IMR-90 (cell line): ENCODE results near the gene MAP6. TPM values are rescaled to one million over a fixed set of nuclear protein-coding genes. Genes with fewer than 3 reads are reported as not detected.

Experiments used
- ATAC-seq: fragments of 200-7000 bp; cut with Tn5 transposase; 2 replicates; pipeline ENCODE4 v1.9.1; 2020; ENCODE audit warnings: low read depth, mild to moderate bottlenecking, moderate library complexity
- BruUV-seq: library from RNA; stranded (reverse); fragments of 400-500 nt; replicated peaks from 2 replicates; lab custom pipeline; 2021; lab: Mats Ljungman, UMichigan
- CTCF ChIA-PET: fragments of 300-600 bp; formaldehyde crosslinking; extraction: SDS; loops from one replicate; lab custom pipeline; 2021; ENCODE audit warnings: antibody characterized with exemption; lab: Yijun Ruan, JAX
- POLR2A ChIA-PET: fragments of 300-600 bp; sonication (Branson Sonifier 250); formaldehyde crosslinking; loops from one replicate; lab custom pipeline; 2022; ENCODE audit warnings: antibody characterized with exemption; ENCODE audit not compliant: unreplicated experiment; lab: Charles Lee
- DNase-seq: peaks from one replicate; pipeline ENCODE4 v3.0.0; 2013
- H2AFZ ChIP-seq: replicated peaks from 2 replicates; pipeline ENCODE3; 2013; ENCODE audit warnings: low read length, mild to moderate bottlenecking; ENCODE audit not compliant: poor library complexity
- H2AK5ac ChIP-seq: 2 replicates; pipeline ENCODE4 v1.6.1; 2013; ENCODE audit warnings: low read depth, low read length, inconsistent platforms
- H2AK9ac ChIP-seq: replicated peaks from 2 replicates; pipeline ENCODE3; 2013; ENCODE audit warnings: mild to moderate bottlenecking, low read depth, low read length, moderate library complexity; ENCODE audit not compliant: poor library complexity
- H2BK120ac ChIP-seq: 2 replicates; pipeline ENCODE4 v1.6.1; 2013; ENCODE audit warnings: low read depth, low read length, inconsistent platforms
- H2BK15ac ChIP-seq: 3 replicates; pipeline ENCODE4 v1.6.1; 2013; ENCODE audit warnings: low read depth, low read length, inconsistent platforms
- H2BK20ac ChIP-seq: 2 replicates; pipeline ENCODE4 v1.6.1; 2013; ENCODE audit warnings: low read depth, mild to moderate bottlenecking, inconsistent platforms, low read length, moderate library complexity
- H2BK5ac ChIP-seq: 2 replicates; pipeline ENCODE4 v1.6.1; 2013; ENCODE audit warnings: mild to moderate bottlenecking, low read depth, low read length, inconsistent platforms; ENCODE audit not compliant: poor library complexity, severe bottlenecking
- H3K14ac ChIP-seq: replicated peaks from 2 replicates; pipeline ENCODE4 v1.6.1; 2013; ENCODE audit warnings: low read depth, low read length, inconsistent platforms
- H3K18ac ChIP-seq: 2 replicates; pipeline ENCODE4 v1.6.1; 2013; ENCODE audit warnings: low read depth, low read length, control low read depth
- H3K23ac ChIP-seq: 2 replicates; pipeline ENCODE4 v1.6.1; 2013; ENCODE audit warnings: low read depth, low read length, inconsistent platforms
- H3K27ac ChIP-seq: 2 replicates; pipeline ENCODE4 v1.5.1; 2013; ENCODE audit warnings: mild to moderate bottlenecking, control low read depth, low read length; ENCODE audit not compliant: insufficient read depth
- H3K27me3 ChIP-seq: 2 replicates; pipeline ENCODE4 v1.6.1; 2013; ENCODE audit warnings: low read length; ENCODE audit not compliant: control insufficient read depth, insufficient read depth
- H3K36me3 ChIP-seq: 2 replicates; pipeline ENCODE4 v1.6.1; 2013; ENCODE audit warnings: low read length, mixed read lengths; ENCODE audit not compliant: control insufficient read depth, insufficient read depth
- H3K4ac ChIP-seq: 2 replicates; pipeline ENCODE4 v1.6.1; 2013; ENCODE audit warnings: low read depth, low read length, inconsistent platforms
- H3K4me1 ChIP-seq: 2 replicates; pipeline ENCODE4 v1.6.1; 2013; ENCODE audit warnings: low read length, mixed read lengths; ENCODE audit not compliant: control insufficient read depth, insufficient read depth
- H3K4me2 ChIP-seq: 2 replicates; pipeline ENCODE4 v1.6.1; 2013; ENCODE audit warnings: low read depth, mild to moderate bottlenecking, control low read depth, low read length, moderate library complexity
- H3K4me3 ChIP-seq: 2 replicates; pipeline ENCODE4 v1.5.1; 2013; ENCODE audit warnings: low read depth, mild to moderate bottlenecking, control low read depth, low read length, moderate library complexity; ENCODE audit not compliant: insufficient read depth
- H3K56ac ChIP-seq: 2 replicates; pipeline ENCODE4 v1.6.1; 2013; ENCODE audit warnings: low read length, inconsistent platforms; ENCODE audit not compliant: insufficient read depth; ENCODE audit errors: extremely low read depth
- H3K79me1 ChIP-seq, 2 experiments: 2 replicates each; pipeline ENCODE4 v1.6.1; 2013; ENCODE audit warnings: low read length in 2 of 2, inconsistent platforms in 1 of 2, low read depth in 1 of 2
- H3K9ac ChIP-seq: 2 replicates; pipeline ENCODE4 v1.6.1; 2013; ENCODE audit warnings: low read depth, low read length, control low read depth
- H3K9me1 ChIP-seq: 2 replicates; pipeline ENCODE4 v1.6.1; 2013; ENCODE audit warnings: low read length, inconsistent platforms; ENCODE audit not compliant: insufficient read depth
- H3K9me3 ChIP-seq: 2 replicates; pipeline ENCODE4 v1.6.1; 2013; ENCODE audit warnings: low read length; ENCODE audit not compliant: control insufficient read depth, insufficient read depth
- H4K20me1 ChIP-seq: 2 replicates; pipeline ENCODE4 v1.6.1; 2013; ENCODE audit warnings: low read length, inconsistent platforms; ENCODE audit not compliant: insufficient read depth
- H4K5ac ChIP-seq: 2 replicates; pipeline ENCODE4 v1.6.1; 2013; ENCODE audit warnings: mild to moderate bottlenecking, low read depth, low read length, control low read depth
- H4K8ac ChIP-seq, 2 experiments: 2 replicates each; pipeline ENCODE4 v1.6.1; 2013; ENCODE audit warnings: low read depth in 2 of 2, low read length in 2 of 2, control low read depth in 1 of 2, inconsistent platforms in 1 of 2
- H4K91ac ChIP-seq: 2 replicates; pipeline ENCODE4 v1.6.1; 2013; ENCODE audit warnings: low read depth, low read length, inconsistent platforms; ENCODE audit not compliant: insufficient read depth
- CHD1 ChIP-seq: IDR thresholded peaks from 2 replicates; pipeline ENCODE4 v1.6.1; 2012; ENCODE audit warnings: low read depth, low read length, improper control_type of control experiment
- WGBS, 2 experiments: methylation state at CpG; one replicate each; pipeline versions ENCODE4 v1.1.5 to v1.1.7; 2013; ENCODE audit warnings: missing lambda C conversion rate in 2 of 2; ENCODE audit not compliant: insufficient read length in 1 of 2; ENCODE audit errors: extremely low coverage in 2 of 2; 5-methylcytosine and 5-hydroxymethylcytosine counted together
- dilution Hi-C: fragments of 300-500 bp; cut with HindIII; formaldehyde crosslinking; loops from one replicate; pipeline ENCODE4 v1.14.3; 2018; ENCODE audit warnings: low sequenced_read_pairs; ENCODE audit not compliant: unreplicated experiment
- in situ Hi-C: fragments of 300-500 bp; cut with MboI; formaldehyde crosslinking; loops from 3 replicates; pipeline ENCODE4 v1.14.3; 2019; ENCODE audit warnings: low sequenced_read_pairs, inconsistent platforms, mixed read lengths
- intact Hi-C: fragments of 100-400 bp; cut with micrococcal nuclease; formaldehyde crosslinking; loops from 2 replicates; pipeline ENCODE4 v1.10.0; 2022
- polyA plus RNA-seq, 3 experiments: library from polyadenylated mRNA; depleted of rRNA; stranded (reverse); fragments of >200 nt; gene quantifications; 2 replicates each; pipeline ENCODE4 v1.2.3, GENCODE V29; 2012; ENCODE audit warnings: low replicate concordance in 1 of 3
- total RNA-seq: library from RNA; depleted of rRNA; stranded (reverse); fragments of >200 nt; gene quantifications from 2 replicates; pipeline ENCODE4 v1.2.3, GENCODE V29; 2012

MAP6 gene
- total and polyA plus RNA-seq, 2 of the 4 experiments (the other 2 are of a cell fraction) = 3.0 to 3.4 TPM

GRCh38 chr11:75611823-75612222 is 57.0 kb downstream of the MAP6 start:
- Histone ChIP-seq H3K18ac (no peak overlapping the region), H3K4me2 (no peak overlapping the region), H3K4me1 (no peaks in the 10 kb centered on the region), H4K20me1 (no peaks in the 10 kb centered on the region), H4K91ac (no peak overlapping the region), H3K9me3 (no peaks in the 10 kb centered on the region), H2AK9ac (peak overlapping the region; percentile 13), H3K23ac (no peak overlapping the region), H2BK15ac (no peak overlapping the region), H2AK5ac (no peak overlapping the region), H4K8ac (no peak overlapping the region), H3K9me1 (no peaks in the 10 kb centered on the region), H3K56ac (no peak overlapping the region), H2BK20ac (no peak overlapping the region), H3K9ac (no peak overlapping the region), H3K4me3 (no peak overlapping the region), H2BK5ac (no peak overlapping the region), H3K27ac (no peak overlapping the region), H3K79me1 (no peaks in the 10 kb centered on the region), H3K36me3 (no peaks in the 10 kb centered on the region), H4K5ac (no peak overlapping the region), H3K27me3 (peaks cover 5% of the 10 kb centered on the region; the same call in 1 of the 2 replicates), H3K14ac (0 out of 2 replicates have a peak overlapping the region, but pooled peaks have one; percentile 21), H3K4ac (no peak overlapping the region), H2AFZ (no peak overlapping the region), H2BK120ac (no peak overlapping the region)
- no peak for DNase-seq
- BruUV-seq = no TSS peak
- intact Hi-C loops (no loop called here), dilution Hi-C loops (no loop called here), in situ Hi-C loops (no loop called here)
- no peak for ATAC-seq
- POLR2A ChIA-PET = no interaction called here
- 80% methylated on average over 1 of the region's 3 CpGs; no CpG with 5 or more reads in 1 of the 2 experiments for WGBS, 2 experiments
- CTCF ChIA-PET = interaction anchor here (0.6 kb wide), 1 partner anchor 18 kb away, joined by 3 read pairs; no protein-coding TSS in a partner anchor
- no peak for TF ChIP-seq CHD1
